Measurements from ENCODE around the gene PUS3. TPM values are rescaled to one million over a fixed set of nuclear protein-coding genes. Genes with fewer than 3 reads are reported as not detected.
A peak's percentile ranks its signal among the peaks of the same experiment; 100 is the strongest.

Gene PUS3
- total RNA-seq, 1 donor from 2014 or later, result 14.3 TPM

DNA sequence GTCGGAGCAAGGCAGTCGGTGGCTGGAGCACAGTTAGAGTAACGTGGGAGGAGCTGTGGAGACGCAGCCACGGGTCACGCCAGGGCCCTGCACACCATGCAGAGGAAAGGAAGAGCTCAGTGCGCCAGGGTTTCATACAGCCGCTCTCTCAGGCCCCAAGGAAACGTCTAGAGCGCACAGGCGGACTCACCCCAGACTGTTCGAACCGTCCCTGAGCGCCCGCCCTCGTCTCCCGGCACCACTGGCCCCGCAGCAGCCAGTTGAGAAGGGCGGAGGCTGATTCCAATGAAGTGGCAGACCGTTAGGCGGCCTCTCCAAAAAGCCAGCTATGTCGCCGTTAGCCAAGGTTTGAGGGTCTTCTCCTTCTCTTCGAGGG lies 16.0 kb downstream of the PUS3 start:
- H3K79me2 ChIP-seq (ENCODE audit: insufficient read depth, low read length), result peaks cover 26% of the 10 kb centered on the region
- peaks cover 3% of the 10 kb centered on the region for H3K27me3 Mint-ChIP-seq (ENCODE audit: low read depth, unreplicated experiment)
- H3K36me3 Mint-ChIP-seq (ENCODE audit: low read depth, unreplicated experiment), result no peaks in the 10 kb centered on the region
- peak overlapping the region; percentile 35 for H3K4me3 ChIP-seq (ENCODE audit: insufficient read depth, low read depth, low read length)
- H3K4me1 ChIP-seq (ENCODE audit: insufficient read depth, low read length), result peaks cover 9% of the 10 kb centered on the region
- H3K9ac ChIP-seq (ENCODE audit: low read length), result peak overlapping the region; percentile 6
- peaks cover 3% of the 10 kb centered on the region for H3K4me1 Mint-ChIP-seq (ENCODE audit: low read depth, unreplicated experiment)
- DNase-seq (ENCODE audit: low read depth), result no peak
- FAIRE-seq, result no peak
- peak overlapping the region; percentile 84 for H3K4me3 Mint-ChIP-seq (ENCODE audit: unreplicated experiment)
- TF ChIP-seq, protein P1, sequence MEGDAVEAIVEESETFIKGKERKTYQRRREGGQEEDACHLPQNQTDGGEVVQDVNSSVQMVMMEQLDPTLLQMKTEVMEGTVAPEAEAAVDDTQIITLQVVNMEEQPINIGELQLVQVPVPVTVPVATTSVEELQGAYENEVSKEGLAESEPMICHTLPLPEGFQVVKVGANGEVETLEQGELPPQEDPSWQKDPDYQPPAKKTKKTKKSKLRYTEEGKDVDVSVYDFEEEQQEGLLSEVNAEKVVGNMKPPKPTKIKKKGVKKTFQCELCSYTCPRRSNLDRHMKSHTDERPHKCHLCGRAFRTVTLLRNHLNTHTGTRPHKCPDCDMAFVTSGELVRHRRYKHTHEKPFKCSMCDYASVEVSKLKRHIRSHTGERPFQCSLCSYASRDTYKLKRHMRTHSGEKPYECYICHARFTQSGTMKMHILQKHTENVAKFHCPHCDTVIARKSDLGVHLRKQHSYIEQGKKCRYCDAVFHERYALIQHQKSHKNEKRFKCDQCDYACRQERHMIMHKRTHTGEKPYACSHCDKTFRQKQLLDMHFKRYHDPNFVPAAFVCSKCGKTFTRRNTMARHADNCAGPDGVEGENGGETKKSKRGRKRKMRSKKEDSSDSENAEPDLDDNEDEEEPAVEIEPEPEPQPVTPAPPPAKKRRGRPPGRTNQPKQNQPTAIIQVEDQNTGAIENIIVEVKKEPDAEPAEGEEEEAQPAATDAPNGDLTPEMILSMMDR (IDR thresholded peaks at IDR 0.05; ENCODE audit: insufficient read depth, low read depth, low read length), result no peak
- no peak for TF ChIP-seq EZH2 (IDR thresholded peaks at IDR 0.05; ENCODE audit: insufficient read depth, low read length)
- peak overlapping the region; percentile 99 for H2AFZ ChIP-seq (ENCODE audit: low read depth, low read length)
- H3K36me3 ChIP-seq (ENCODE audit: insufficient read depth, low read length), result no peaks in the 10 kb centered on the region
- H3K27ac ChIP-seq (ENCODE audit: low read depth, low read length), result no peak overlapping the region
- peak overlapping the region; percentile 90 for H3K4me2 ChIP-seq (ENCODE audit: low read length)
- peaks cover 9% of the 10 kb centered on the region for H4K20me1 ChIP-seq (ENCODE audit: insufficient read depth, low read length)
- peaks cover 7% of the 10 kb centered on the region for H3K9me3 Mint-ChIP-seq (ENCODE audit: unreplicated experiment)
- no peaks in the 10 kb centered on the region for H3K9me3 ChIP-seq (ENCODE audit: insufficient read depth, low read depth, low read length)
- no peak overlapping the region for H3K27ac Mint-ChIP-seq (ENCODE audit: unreplicated experiment)
- H3K27me3 ChIP-seq (ENCODE audit: insufficient read depth, low read length), result no peaks in the 10 kb centered on the region

DNA sequence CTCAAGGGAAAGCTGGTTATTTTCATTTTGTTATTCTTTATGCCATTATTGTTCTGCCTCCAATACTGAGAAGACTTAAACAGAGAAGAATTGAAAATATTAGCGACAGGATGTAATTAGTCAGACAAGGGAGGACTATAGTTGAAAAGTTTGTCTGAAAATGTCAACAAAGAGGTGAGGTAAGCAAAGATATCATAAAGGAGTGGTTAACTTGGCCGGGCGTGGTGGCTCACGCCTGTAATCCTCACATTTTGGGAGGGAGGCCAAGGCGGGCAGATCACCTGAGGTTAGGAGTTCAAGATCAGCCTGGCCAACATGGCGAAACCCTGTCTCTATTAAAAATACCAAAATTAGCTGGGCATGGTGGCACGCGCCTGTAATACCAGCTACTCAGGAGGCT lies 19.6 kb downstream of the PUS3 start:
- H3K9ac ChIP-seq (ENCODE audit: low read length), result no peak overlapping the region
- no peaks in the 10 kb centered on the region for H4K20me1 ChIP-seq (ENCODE audit: insufficient read depth, low read length)
- H3K4me2 ChIP-seq (ENCODE audit: low read length), result no peak overlapping the region
- H3K9me3 ChIP-seq (ENCODE audit: insufficient read depth, low read depth, low read length), result no peaks in the 10 kb centered on the region
- H3K4me1 Mint-ChIP-seq (ENCODE audit: low read depth, unreplicated experiment), result no peaks in the 10 kb centered on the region
- no peak overlapping the region for H3K27ac ChIP-seq (ENCODE audit: low read depth, low read length)
- H3K4me3 Mint-ChIP-seq (ENCODE audit: unreplicated experiment), result no peak overlapping the region
- H3K4me1 ChIP-seq (ENCODE audit: insufficient read depth, low read length), result no peaks in the 10 kb centered on the region
- no peaks in the 10 kb centered on the region for H3K36me3 ChIP-seq (ENCODE audit: insufficient read depth, low read length)
- peaks cover 8% of the 10 kb centered on the region for H3K27me3 ChIP-seq (ENCODE audit: insufficient read depth, low read length)
- peaks cover 19% of the 10 kb centered on the region for H3K27me3 Mint-ChIP-seq (ENCODE audit: low read depth, unreplicated experiment)
- no peaks in the 10 kb centered on the region for H3K36me3 Mint-ChIP-seq (ENCODE audit: low read depth, unreplicated experiment)
- TF ChIP-seq EZH2 (IDR thresholded peaks at IDR 0.05; ENCODE audit: insufficient read depth, low read length), result no peak
- TF ChIP-seq, protein P1 (IDR thresholded peaks at IDR 0.05; ENCODE audit: insufficient read depth, low read depth, low read length), result no peak
- no peak for DNase-seq (ENCODE audit: low read depth)
- H3K79me2 ChIP-seq (ENCODE audit: insufficient read depth, low read length), result peaks cover 3% of the 10 kb centered on the region
- H3K27ac Mint-ChIP-seq (ENCODE audit: unreplicated experiment), result no peak overlapping the region
- H3K9me3 Mint-ChIP-seq (ENCODE audit: unreplicated experiment), result peaks cover 7% of the 10 kb centered on the region
- no peak for FAIRE-seq
- H2AFZ ChIP-seq (ENCODE audit: low read depth, low read length), result no peak overlapping the region
- no peak overlapping the region for H3K4me3 ChIP-seq (ENCODE audit: insufficient read depth, low read depth, low read length)

DNA sequence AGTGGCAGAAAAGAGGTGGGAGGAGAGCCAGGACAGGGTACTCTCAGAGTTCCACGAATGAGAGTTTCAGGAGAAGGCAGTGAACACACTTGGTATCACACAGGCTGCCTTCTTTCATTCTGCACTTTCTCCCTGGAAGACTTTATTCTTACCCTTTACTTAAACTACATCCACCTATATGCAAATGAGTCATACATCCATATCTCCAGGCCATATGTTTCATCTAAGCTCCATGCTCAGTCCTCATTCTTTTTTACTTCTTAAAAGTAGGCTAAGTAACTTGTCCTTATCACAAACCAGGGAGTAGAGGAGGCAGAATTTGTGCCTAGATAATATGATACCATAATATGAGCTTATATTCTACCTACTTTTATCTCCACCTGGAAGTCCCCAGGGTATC lies 21.7 kb downstream of the PUS3 start:
- H4K20me1 ChIP-seq (ENCODE audit: insufficient read depth, low read length), result no peaks in the 10 kb centered on the region
- no peak for TF ChIP-seq EZH2 (IDR thresholded peaks at IDR 0.05; ENCODE audit: insufficient read depth, low read length)
- TF ChIP-seq, protein P1 (IDR thresholded peaks at IDR 0.05; ENCODE audit: insufficient read depth, low read depth, low read length), result no peak
- FAIRE-seq (no peak), DNase-seq (ENCODE audit: low read depth) (no peak)
- H3K4me1 ChIP-seq (ENCODE audit: insufficient read depth, low read length), result no peaks in the 10 kb centered on the region
- Mint-ChIP-seq H3K27me3 (ENCODE audit: low read depth, unreplicated experiment) (peaks cover 21% of the 10 kb centered on the region), H3K36me3 (ENCODE audit: low read depth, unreplicated experiment) (no peaks in the 10 kb centered on the region), H3K27ac (ENCODE audit: unreplicated experiment) (no peak overlapping the region), H3K9me3 (ENCODE audit: unreplicated experiment) (no peaks in the 10 kb centered on the region), H3K4me1 (ENCODE audit: low read depth, unreplicated experiment) (no peaks in the 10 kb centered on the region), H3K4me3 (ENCODE audit: unreplicated experiment) (no peak overlapping the region)
- H3K27ac ChIP-seq (ENCODE audit: low read depth, low read length), result no peak overlapping the region
- peaks cover 8% of the 10 kb centered on the region for H3K27me3 ChIP-seq (ENCODE audit: insufficient read depth, low read length)
- no peak overlapping the region for H2AFZ ChIP-seq (ENCODE audit: low read depth, low read length)
- no peak overlapping the region for H3K4me2 ChIP-seq (ENCODE audit: low read length)
- H3K36me3 ChIP-seq (ENCODE audit: insufficient read depth, low read length), result no peaks in the 10 kb centered on the region
- no peaks in the 10 kb centered on the region for H3K9me3 ChIP-seq (ENCODE audit: insufficient read depth, low read depth, low read length)
- H3K4me3 ChIP-seq (ENCODE audit: insufficient read depth, low read depth, low read length), result no peak overlapping the region
- no peak overlapping the region for H3K9ac ChIP-seq (ENCODE audit: low read length)
- no peaks in the 10 kb centered on the region for H3K79me2 ChIP-seq (ENCODE audit: insufficient read depth, low read length)

All from astrocyte (in vitro differentiated cells and primary cell).